ENCODE data around the gene SMC4. TPM values are rescaled to one million over a fixed set of nuclear protein-coding genes. Genes with fewer than 3 reads are reported as not detected.

The SMC4 gene
- total and polyA plus RNA-seq, 12 donors = 10.5 to 71.7 (median 25.4) TPM

- no peaks in the 10 kb centered on the region for H3K36me3 ChIP-seq (replicated peaks in 1 of 2)
- H3K4me1 ChIP-seq (replicated peaks in 1 of 2) = peaks cover 0 to 9% of the 10 kb centered on the region in 2 donors
- H3K4me3 ChIP-seq = peak overlapping the region in 2 of 4 donors; percentile 7 to 73
- intact Hi-C loops (cut with DNase I) = no loop called here
- peak overlapping the region in 2 of 5 donors; percentile 13 to 90 for H3K27ac ChIP-seq
- DNase-seq = no peak
- H3K27me3 ChIP-seq = no peaks in the 10 kb centered on the region
- 38 to 47% (median 43%) methylated on average over 11 of the region's 11 CpGs for WGBS, 4 donors
- H3K9me3 ChIP-seq (replicated peaks in 1 of 3) = no peaks in the 10 kb centered on the region
- TF ChIP-seq CTCF (IDR thresholded peaks at IDR 0.05) (no peak), POLR2A (IDR thresholded peaks at IDR 0.05) (no peak)
Measured at GRCh38 chr3:160402221-160403027, 3.0 kb downstream of the SMC4 start.

GRCh38 chr3:160403028-160403545 lies 3.6 kb downstream of the SMC4 start:
- H3K4me3 ChIP-seq = peak overlapping the region in 1 of 4 donors; percentile 73

GRCh38 chr3:160403796-160404470 lies 4.5 kb downstream of the SMC4 start:
- Histone ChIP-seq H3K4me1 (replicated peaks in 1 of 2) (no peaks in the 10 kb centered on the region), H3K27ac (peak overlapping the region in 1 of 5 donors; percentile 19)
- TF ChIP-seq POLR2A (IDR thresholded peaks at IDR 0.05) (no peak), CTCF (IDR thresholded peaks at IDR 0.05) (no peak)

More at GRCh38 chr3:160403028-160403545, 3.6 kb downstream of the SMC4 start:
- DNase-seq = no peak
- H3K4me1 ChIP-seq (replicated peaks in 1 of 2) = peaks cover 0 to 6% of the 10 kb centered on the region in 2 donors
- H3K9me3 ChIP-seq (replicated peaks in 1 of 3) = no peaks in the 10 kb centered on the region
- no peaks in the 10 kb centered on the region for H3K36me3 ChIP-seq (replicated peaks in 1 of 2)
- H3K27ac ChIP-seq = peak overlapping the region in 1 of 5 donors; percentile 90
- intact Hi-C loops (cut with DNase I) = no loop called here
- TF ChIP-seq POLR2A (IDR thresholded peaks at IDR 0.05) (no peak), CTCF (IDR thresholded peaks at IDR 0.05) (no peak)
- H3K27me3 ChIP-seq = no peaks in the 10 kb centered on the region
- 51 to 55% (median 53%) methylated on average over 2 of the region's 2 CpGs for WGBS, 4 donors

More at GRCh38 chr3:160403796-160404470, 4.5 kb downstream of the SMC4 start:
- Histone ChIP-seq H3K27me3 (no peaks in the 10 kb centered on the region), H3K4me3 (peak overlapping the region in 1 of 4 donors; percentile 1), H3K36me3 (replicated peaks in 1 of 2) (no peaks in the 10 kb centered on the region), H3K9me3 (replicated peaks in 1 of 3) (no peaks in the 10 kb centered on the region)
- DNase-seq = no peak
- intact Hi-C loops (cut with DNase I) = no loop called here
- WGBS, 4 donors = 48 to 58% (median 54%) methylated on average over 7 of the region's 7 CpGs

All from adrenal gland (tissue), 12 donors.